GM12875 (cell line): ENCODE results near the gene MGAT1.

Experiments used
- H3K4me3 ChIP-seq: one replicate; pipeline ENCODE4 v1.5.1; 2011; ENCODE audit warnings: low read depth, low read length, control low read depth
- CTCF ChIP-seq: IDR thresholded peaks from 2 replicates; pipeline ENCODE4 v1.5.1; 2011; ENCODE audit warnings: low read depth, mild to moderate bottlenecking, control low read depth, inconsistent platforms, low read length, moderate library complexity, borderline replicate concordance; ENCODE audit not compliant: insufficient read depth

The MGAT1 gene

GRCh38 chr5:180820788-180821321, 18.2 kb upstream of the MGAT1 start:
- TF ChIP-seq CTCF = no peak
- no peak overlapping the region for H3K4me3 ChIP-seq

- TF ChIP-seq CTCF = no peak
- no peak overlapping the region for H3K4me3 ChIP-seq
Observed at GRCh38 chr5:180818677-180819341, 16.2 kb upstream of the MGAT1 start.

GRCh38 chr5:180817893-180818674, 15.5 kb upstream of the MGAT1 start:
- TF ChIP-seq CTCF = no peak
- H3K4me3 ChIP-seq = no peak overlapping the region

GRCh38 chr5:180816608-180817534, 14.3 kb upstream of the MGAT1 start:
- no peak for TF ChIP-seq CTCF
- no peak overlapping the region for H3K4me3 ChIP-seq

- TF ChIP-seq CTCF = no peak
- no peak overlapping the region for H3K4me3 ChIP-seq
Observed at GRCh38 chr5:180815293-180815917, 12.8 kb upstream of the MGAT1 start.

- no peak overlapping the region for H3K4me3 ChIP-seq
Observed at GRCh38 chr5:180813420-180813819, 10.8 kb upstream of the MGAT1 start.

More at GRCh38 chr5:180813420-180813819, 10.8 kb upstream of the MGAT1 start:
- peak; percentile 39; the same call in 1 of the 2 replicates for TF ChIP-seq CTCF
